MCF 10A (cell line): ENCODE results near the gene ACTL8. TPM values are rescaled to one million over a fixed set of nuclear protein-coding genes. Genes with fewer than 3 reads are reported as not detected.
A peak's percentile ranks its signal among the peaks of the same experiment; 100 is the strongest.

Experiments used
- BruUV-seq: library from RNA; stranded (reverse); fragments of 400-500 nt; replicated peaks from 2 replicates; lab custom pipeline; 2021; lab: Mats Ljungman, UMichigan
- CTCF ChIA-PET: fragments of 300-600 bp; sonication (Branson Sonifier 250); formaldehyde crosslinking; extraction: SDS; loops from one replicate; lab custom pipeline; 2021; ENCODE audit warnings: antibody characterized with exemption, inconsistent platforms; lab: Yijun Ruan, JAX
- POLR2A ChIA-PET: fragments of 300-600, 350-650 bp; sonication (Branson Sonifier 250); formaldehyde crosslinking; extraction: SDS; loops from one replicate; lab custom pipeline; 2020; ENCODE audit warnings: antibody characterized with exemption, inconsistent platforms; lab: Yijun Ruan, JAX
- DNase-seq: peaks from one replicate; pipeline ENCODE4 v3.0.0-alpha.2; 2018; ENCODE audit not compliant: unreplicated experiment
- H3K27ac Mint-ChIP-seq: one replicate; pipeline ENCODE4 v1.8.0; 2022; ENCODE audit warnings: mild to moderate bottlenecking, low read depth, mixed read lengths; ENCODE audit not compliant: unreplicated experiment
- H3K27me3 Mint-ChIP-seq: one replicate; pipeline ENCODE4 v1.8.0; 2022; ENCODE audit warnings: mixed read lengths; ENCODE audit not compliant: insufficient read depth, unreplicated experiment
- H3K36me3 Mint-ChIP-seq: one replicate; pipeline ENCODE4 v1.8.0; 2022; ENCODE audit warnings: mild to moderate bottlenecking, moderate library complexity, mixed read lengths; ENCODE audit not compliant: insufficient read depth, unreplicated experiment
- H3K4me1 Mint-ChIP-seq: one replicate; pipeline ENCODE4 v1.8.0; 2022; ENCODE audit warnings: mixed read lengths; ENCODE audit not compliant: insufficient read depth, unreplicated experiment
- H3K4me3 Mint-ChIP-seq: one replicate; pipeline ENCODE4 v1.8.0; 2022; ENCODE audit warnings: mild to moderate bottlenecking, moderate library complexity, mixed read lengths; ENCODE audit not compliant: unreplicated experiment
- H3K9me3 Mint-ChIP-seq: one replicate; pipeline ENCODE4 v1.8.0; 2022; ENCODE audit warnings: mixed read lengths; ENCODE audit not compliant: unreplicated experiment
- intact Hi-C: fragments of 100-400 bp; cut with micrococcal nuclease; formaldehyde crosslinking; loops from 2 replicates; pipeline ENCODE4 v1.14.1; 2022
- total RNA-seq: library from RNA; stranded (reverse); gene quantifications from 2 replicates; pipeline ENCODE4 v1.2.3, GENCODE V29; 2022
- TF ChIP-seq, protein P1 (sequence below): fragments of 200-600 bp; IDR thresholded peaks from one replicate; pipeline ENCODE4 v1.8.0; 2022; ENCODE audit warnings: antibody characterized with exemption, mild to moderate bottlenecking; ENCODE audit not compliant: unreplicated experiment

The ACTL8 gene
- total RNA-seq, 1 experiment from 2014 or later: 0.23 TPM

DNA sequence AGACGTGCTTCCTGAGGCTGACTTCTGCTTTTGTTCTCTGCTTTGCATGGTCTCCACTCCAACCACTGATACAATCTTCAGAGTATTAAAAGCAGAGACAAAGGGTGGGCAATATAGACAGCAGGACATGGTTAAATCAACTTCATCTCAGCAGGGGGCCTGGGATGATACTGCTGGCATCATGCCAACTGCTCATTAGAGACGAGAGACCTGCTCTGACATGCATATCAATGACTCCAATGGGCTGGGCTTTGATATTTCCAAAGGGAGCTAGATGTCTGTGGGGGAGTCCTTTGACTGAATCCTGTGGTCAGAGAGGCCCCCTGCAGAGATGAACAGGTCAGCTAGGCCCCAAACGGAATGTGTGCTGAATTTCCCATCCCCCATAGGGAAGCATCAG lies 106.6 kb downstream of the ACTL8 start:
- ChIA-PET POLR2A (no interaction called here), CTCF (interaction anchor here (0.8 kb wide), 1 partner anchor 180 kb away, joined by 4 read pairs; no protein-coding TSS in a partner anchor)
- Mint-ChIP-seq H3K4me3 (no peak overlapping the region), H3K27me3 (no peaks in the 10 kb centered on the region), H3K9me3 (peaks cover 7% of the 10 kb centered on the region), H3K4me1 (peaks cover 9% of the 10 kb centered on the region), H3K36me3 (no peaks in the 10 kb centered on the region), H3K27ac (no peak overlapping the region)
- BruUV-seq: no TSS peak
- TF ChIP-seq, protein P1, sequence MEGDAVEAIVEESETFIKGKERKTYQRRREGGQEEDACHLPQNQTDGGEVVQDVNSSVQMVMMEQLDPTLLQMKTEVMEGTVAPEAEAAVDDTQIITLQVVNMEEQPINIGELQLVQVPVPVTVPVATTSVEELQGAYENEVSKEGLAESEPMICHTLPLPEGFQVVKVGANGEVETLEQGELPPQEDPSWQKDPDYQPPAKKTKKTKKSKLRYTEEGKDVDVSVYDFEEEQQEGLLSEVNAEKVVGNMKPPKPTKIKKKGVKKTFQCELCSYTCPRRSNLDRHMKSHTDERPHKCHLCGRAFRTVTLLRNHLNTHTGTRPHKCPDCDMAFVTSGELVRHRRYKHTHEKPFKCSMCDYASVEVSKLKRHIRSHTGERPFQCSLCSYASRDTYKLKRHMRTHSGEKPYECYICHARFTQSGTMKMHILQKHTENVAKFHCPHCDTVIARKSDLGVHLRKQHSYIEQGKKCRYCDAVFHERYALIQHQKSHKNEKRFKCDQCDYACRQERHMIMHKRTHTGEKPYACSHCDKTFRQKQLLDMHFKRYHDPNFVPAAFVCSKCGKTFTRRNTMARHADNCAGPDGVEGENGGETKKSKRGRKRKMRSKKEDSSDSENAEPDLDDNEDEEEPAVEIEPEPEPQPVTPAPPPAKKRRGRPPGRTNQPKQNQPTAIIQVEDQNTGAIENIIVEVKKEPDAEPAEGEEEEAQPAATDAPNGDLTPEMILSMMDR: no peak
- intact Hi-C loops: no loop called here
- no peak for DNase-seq

DNA sequence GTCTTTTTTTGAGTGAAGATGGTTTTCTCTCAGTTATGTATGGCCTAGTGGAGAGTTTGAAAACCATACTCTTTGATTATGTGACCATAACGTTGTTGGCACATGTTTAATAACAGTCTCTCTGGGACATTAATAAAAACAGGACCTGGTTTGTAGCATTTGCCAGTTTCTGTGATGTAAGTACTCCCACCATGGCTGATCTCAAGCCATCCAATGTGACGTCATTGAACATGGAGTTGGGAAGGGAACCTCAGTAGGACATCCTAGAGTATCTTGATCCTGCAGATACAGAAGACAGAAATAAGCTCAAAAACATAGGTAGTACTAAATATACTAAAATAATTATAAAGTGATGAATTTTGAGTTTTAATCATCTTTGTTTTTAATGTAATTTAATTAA lies 107.0 kb downstream of the ACTL8 start:
- no peaks in the 10 kb centered on the region for H3K36me3 Mint-ChIP-seq
- no peak overlapping the region for H3K4me3 Mint-ChIP-seq
- TF ChIP-seq, protein P1: no peak
- no peak overlapping the region for H3K27ac Mint-ChIP-seq
- peaks cover 9% of the 10 kb centered on the region for H3K4me1 Mint-ChIP-seq
- ChIA-PET CTCF (no interaction called here), POLR2A (no interaction called here)
- H3K27me3 Mint-ChIP-seq: no peaks in the 10 kb centered on the region
- intact Hi-C loops: no loop called here
- DNase-seq: no peak
- BruUV-seq: no TSS peak
- H3K9me3 Mint-ChIP-seq: peaks cover 7% of the 10 kb centered on the region

DNA sequence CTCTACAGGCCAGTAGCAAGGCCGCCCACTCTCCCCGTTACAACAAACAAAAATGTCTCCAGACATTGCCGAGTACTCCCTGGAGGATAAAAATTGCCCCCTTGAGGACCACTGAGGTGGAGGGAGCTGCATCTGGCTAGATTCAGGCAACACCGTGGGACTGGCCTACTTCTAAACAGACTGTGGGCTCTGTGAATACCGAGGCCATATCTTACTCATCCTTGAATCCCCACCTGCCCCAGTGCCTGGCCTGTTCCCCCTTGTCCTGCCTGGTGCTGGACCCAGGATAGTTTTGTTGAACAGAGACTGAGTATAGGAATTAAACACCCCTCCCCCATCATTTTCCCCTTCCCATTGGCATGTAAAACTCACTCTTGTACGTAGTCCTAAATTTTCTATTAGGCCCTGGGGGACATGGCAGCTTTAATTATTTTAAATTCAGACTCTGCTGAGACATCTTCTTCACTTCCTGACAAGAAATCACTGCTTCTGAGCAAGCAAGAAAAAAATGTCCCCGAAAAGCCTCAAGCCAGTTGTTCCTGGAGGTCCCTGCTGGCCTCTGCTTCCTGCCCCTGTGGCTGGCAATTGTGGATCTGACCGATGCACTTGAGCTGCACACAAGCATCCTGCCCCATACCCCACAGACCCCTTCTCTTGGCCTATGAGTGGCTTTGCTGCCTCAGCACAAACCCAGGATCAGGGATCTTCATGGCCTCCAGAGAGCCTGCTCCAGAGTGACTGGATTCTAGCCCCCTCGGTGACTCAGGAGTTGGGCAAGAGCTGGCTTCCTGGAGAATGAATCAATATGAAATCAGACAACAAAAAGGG lies 111.0 kb downstream of the ACTL8 start:
- Mint-ChIP-seq H3K4me1 (peaks cover 19% of the 10 kb centered on the region), H3K36me3 (no peaks in the 10 kb centered on the region), H3K4me3 (no peak overlapping the region), H3K27ac (peak overlapping the region; percentile 63), H3K27me3 (no peaks in the 10 kb centered on the region), H3K9me3 (peaks cover 5% of the 10 kb centered on the region)
- BruUV-seq: no TSS peak
- intact Hi-C loops: no loop called here
- TF ChIP-seq, protein P1: no peak
- peak; percentile 91 for DNase-seq
- POLR2A ChIA-PET: interaction anchor here (1.4 kb wide), 1 partner anchor 8 kb away, joined by 5 read pairs; no protein-coding TSS in a partner anchor
- CTCF ChIA-PET: interaction anchor here (0.6 kb wide), 1 partner anchor 39 kb away, joined by 3 read pairs; no protein-coding TSS in a partner anchor

DNA sequence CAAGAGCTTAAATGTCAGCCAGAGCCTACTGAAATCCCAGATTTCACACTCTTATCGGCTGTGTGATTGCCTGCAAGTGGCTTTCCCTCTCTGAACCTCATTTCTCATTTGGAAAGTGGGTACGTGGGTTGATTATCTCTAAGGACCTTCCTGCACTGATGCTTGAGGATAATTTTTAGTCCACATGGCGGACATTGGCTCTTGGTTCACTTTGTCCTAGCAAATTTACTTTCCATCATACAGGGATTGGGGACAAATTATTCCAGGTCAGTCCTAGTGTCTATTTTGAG lies 111.6 kb downstream of the ACTL8 start:
- intact Hi-C loops: no loop called here
- POLR2A ChIA-PET: interaction anchor here (1.4 kb wide), 1 partner anchor 9 kb away, joined by 5 read pairs; no protein-coding TSS in a partner anchor
- Mint-ChIP-seq H3K27ac (peak overlapping the region; percentile 63), H3K4me1 (peaks cover 19% of the 10 kb centered on the region), H3K9me3 (peaks cover 5% of the 10 kb centered on the region), H3K27me3 (no peaks in the 10 kb centered on the region), H3K36me3 (no peaks in the 10 kb centered on the region), H3K4me3 (no peak overlapping the region)
- no TSS peak for BruUV-seq
- TF ChIP-seq, protein P1: no peak
- CTCF ChIA-PET: no interaction called here
- no peak for DNase-seq
